Measurements from ENCODE around the gene EHMT1.

The EHMT1 gene

DNA sequence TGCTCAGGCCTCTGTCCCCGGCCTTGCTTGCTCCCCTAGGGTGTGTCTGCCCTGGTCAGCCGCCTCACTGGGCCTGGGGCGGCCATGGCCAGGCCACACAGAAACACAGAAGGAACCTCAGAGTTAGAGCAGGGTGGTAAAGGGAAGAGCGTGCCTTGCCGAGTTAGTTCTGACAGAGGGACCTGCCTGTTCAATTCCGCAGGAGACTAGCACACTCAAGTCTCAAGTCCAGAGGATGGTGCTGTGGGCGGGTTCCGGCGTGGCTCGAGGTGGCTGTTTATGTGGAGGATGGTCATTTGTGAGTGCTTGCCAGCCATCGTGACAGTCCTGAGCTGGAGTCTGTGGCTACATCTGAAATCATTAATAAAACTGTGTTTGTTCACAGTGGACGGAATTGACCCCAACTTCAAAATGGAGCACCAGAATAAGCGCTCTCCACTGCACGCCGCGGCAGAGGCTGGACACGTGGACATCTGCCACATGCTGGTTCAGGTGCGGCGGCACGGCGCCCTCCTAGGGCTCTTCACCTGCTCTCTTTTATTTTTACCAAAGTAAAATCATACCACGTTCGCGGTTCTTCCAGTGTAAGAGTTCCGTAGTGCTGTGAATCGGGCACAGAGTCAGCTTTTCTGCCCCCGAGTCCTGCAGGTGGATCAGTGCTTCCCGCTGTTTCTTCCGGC, 163.2 kb downstream of the EHMT1 start:
- TF ChIP-seq, protein P1, sequence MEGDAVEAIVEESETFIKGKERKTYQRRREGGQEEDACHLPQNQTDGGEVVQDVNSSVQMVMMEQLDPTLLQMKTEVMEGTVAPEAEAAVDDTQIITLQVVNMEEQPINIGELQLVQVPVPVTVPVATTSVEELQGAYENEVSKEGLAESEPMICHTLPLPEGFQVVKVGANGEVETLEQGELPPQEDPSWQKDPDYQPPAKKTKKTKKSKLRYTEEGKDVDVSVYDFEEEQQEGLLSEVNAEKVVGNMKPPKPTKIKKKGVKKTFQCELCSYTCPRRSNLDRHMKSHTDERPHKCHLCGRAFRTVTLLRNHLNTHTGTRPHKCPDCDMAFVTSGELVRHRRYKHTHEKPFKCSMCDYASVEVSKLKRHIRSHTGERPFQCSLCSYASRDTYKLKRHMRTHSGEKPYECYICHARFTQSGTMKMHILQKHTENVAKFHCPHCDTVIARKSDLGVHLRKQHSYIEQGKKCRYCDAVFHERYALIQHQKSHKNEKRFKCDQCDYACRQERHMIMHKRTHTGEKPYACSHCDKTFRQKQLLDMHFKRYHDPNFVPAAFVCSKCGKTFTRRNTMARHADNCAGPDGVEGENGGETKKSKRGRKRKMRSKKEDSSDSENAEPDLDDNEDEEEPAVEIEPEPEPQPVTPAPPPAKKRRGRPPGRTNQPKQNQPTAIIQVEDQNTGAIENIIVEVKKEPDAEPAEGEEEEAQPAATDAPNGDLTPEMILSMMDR (IDR thresholded peaks at IDR 0.05; ENCODE audit: low read depth, low read length), result no peak
- peaks cover 54% of the 10 kb centered on the region for H3K36me3 ChIP-seq

GRCh38 chr9:137783521-137783920, 164.7 kb downstream of the EHMT1 start:
- no peaks in the 10 kb centered on the region for H3K4me1 ChIP-seq
- peaks cover 41% of the 10 kb centered on the region for H3K36me3 ChIP-seq
- TF ChIP-seq, protein P1 (IDR thresholded peaks at IDR 0.05; ENCODE audit: low read depth, low read length), result no peak
- H3K9me3 ChIP-seq, result no peaks in the 10 kb centered on the region
- H3K27me3 ChIP-seq, result no peaks in the 10 kb centered on the region
- DNase-seq, result no peak
- H3K4me3 ChIP-seq (ENCODE audit: low read depth, low read length), result no peak overlapping the region

More for the DNA sequence above, 163.2 kb downstream of the EHMT1 start:
- no peak for DNase-seq
- Histone ChIP-seq H3K9me3 (no peaks in the 10 kb centered on the region), H3K4me1 (no peaks in the 10 kb centered on the region), H3K27me3 (no peaks in the 10 kb centered on the region), H3K4me3 (ENCODE audit: low read depth, low read length) (no peak overlapping the region)

GRCh38 chr9:137784046-137784445, 165.2 kb downstream of the EHMT1 start:
- peaks cover 36% of the 10 kb centered on the region for H3K36me3 ChIP-seq
- no peaks in the 10 kb centered on the region for H3K27me3 ChIP-seq
- TF ChIP-seq, protein P1 (IDR thresholded peaks at IDR 0.05; ENCODE audit: low read depth, low read length), result no peak
- H3K4me3 ChIP-seq (ENCODE audit: low read depth, low read length), result no peak overlapping the region
- H3K9me3 ChIP-seq, result no peaks in the 10 kb centered on the region
- no peaks in the 10 kb centered on the region for H3K4me1 ChIP-seq
- no peak for DNase-seq

GRCh38 chr9:137784641-137785513, 166.1 kb downstream of the EHMT1 start:
- no peaks in the 10 kb centered on the region for H3K4me1 ChIP-seq
- TF ChIP-seq, protein P1 (IDR thresholded peaks at IDR 0.05; ENCODE audit: low read depth, low read length), result no peak
- peaks cover 28% of the 10 kb centered on the region for H3K36me3 ChIP-seq
- DNase-seq, result no peak
- no peak overlapping the region for H3K4me3 ChIP-seq (ENCODE audit: low read depth, low read length)
- no peaks in the 10 kb centered on the region for H3K9me3 ChIP-seq
- H3K27me3 ChIP-seq, result no peaks in the 10 kb centered on the region

GRCh38 chr9:137785704-137786161, 166.9 kb downstream of the EHMT1 start:
- TF ChIP-seq, protein P1 (IDR thresholded peaks at IDR 0.05; ENCODE audit: low read depth, low read length), result no peak
- DNase-seq, result no peak
- peaks cover 36% of the 10 kb centered on the region for H3K36me3 ChIP-seq
- H3K4me1 ChIP-seq, result no peaks in the 10 kb centered on the region
- no peaks in the 10 kb centered on the region for H3K9me3 ChIP-seq
- H3K4me3 ChIP-seq (ENCODE audit: low read depth, low read length), result no peak overlapping the region
- H3K27me3 ChIP-seq, result no peaks in the 10 kb centered on the region

Measured in BE2C (cell line).